ENCODE measurements around the gene BDH1.

DNA sequence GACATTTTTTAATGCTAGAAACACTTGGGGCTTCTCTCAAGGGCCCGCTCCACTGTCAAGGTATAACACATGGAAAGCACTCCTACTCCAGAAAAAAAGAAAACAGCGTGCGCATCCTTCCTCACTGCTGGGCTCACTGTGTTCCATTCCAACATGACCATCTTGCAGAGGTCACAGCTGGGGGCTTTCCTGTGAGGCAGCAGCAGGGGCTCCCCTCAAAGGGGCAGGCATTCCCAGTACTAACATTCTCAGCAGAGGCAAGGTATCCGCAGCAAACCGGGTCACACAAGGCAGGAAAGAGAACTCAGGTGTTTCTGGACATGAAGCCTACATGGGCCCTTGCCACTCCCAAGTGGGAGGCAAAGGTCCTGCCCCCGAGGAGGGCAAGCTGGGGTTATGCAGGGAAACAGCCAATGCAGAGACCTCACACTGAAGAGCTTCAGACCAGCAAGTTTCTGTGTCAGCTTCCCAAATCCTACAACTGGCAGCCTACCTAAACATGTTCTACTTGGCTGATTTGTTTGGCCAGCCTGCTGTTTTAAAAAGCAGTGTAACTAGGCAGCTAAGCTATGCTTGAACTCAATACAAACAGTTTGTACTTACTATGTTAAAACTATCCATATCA lies 6.4 kb downstream of the BDH1 start:
- TF ChIP-seq, protein P1, sequence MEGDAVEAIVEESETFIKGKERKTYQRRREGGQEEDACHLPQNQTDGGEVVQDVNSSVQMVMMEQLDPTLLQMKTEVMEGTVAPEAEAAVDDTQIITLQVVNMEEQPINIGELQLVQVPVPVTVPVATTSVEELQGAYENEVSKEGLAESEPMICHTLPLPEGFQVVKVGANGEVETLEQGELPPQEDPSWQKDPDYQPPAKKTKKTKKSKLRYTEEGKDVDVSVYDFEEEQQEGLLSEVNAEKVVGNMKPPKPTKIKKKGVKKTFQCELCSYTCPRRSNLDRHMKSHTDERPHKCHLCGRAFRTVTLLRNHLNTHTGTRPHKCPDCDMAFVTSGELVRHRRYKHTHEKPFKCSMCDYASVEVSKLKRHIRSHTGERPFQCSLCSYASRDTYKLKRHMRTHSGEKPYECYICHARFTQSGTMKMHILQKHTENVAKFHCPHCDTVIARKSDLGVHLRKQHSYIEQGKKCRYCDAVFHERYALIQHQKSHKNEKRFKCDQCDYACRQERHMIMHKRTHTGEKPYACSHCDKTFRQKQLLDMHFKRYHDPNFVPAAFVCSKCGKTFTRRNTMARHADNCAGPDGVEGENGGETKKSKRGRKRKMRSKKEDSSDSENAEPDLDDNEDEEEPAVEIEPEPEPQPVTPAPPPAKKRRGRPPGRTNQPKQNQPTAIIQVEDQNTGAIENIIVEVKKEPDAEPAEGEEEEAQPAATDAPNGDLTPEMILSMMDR (IDR thresholded peaks at IDR 0.05), result no peak
- no peak for TF ChIP-seq POLR2A (IDR thresholded peaks at IDR 0.05)
